HG03457 (cell line): ENCODE data around the gene MXD4.

ENCODE experiments used
- ATAC-seq: cut with Tn5 transposase; IDR thresholded peaks from one replicate; pipeline ENCODE4 v1.9.1; 2021; ENCODE audit warnings: moderate number of reproducible peaks; ENCODE audit not compliant: unreplicated experiment

MXD4 gene

DNA sequence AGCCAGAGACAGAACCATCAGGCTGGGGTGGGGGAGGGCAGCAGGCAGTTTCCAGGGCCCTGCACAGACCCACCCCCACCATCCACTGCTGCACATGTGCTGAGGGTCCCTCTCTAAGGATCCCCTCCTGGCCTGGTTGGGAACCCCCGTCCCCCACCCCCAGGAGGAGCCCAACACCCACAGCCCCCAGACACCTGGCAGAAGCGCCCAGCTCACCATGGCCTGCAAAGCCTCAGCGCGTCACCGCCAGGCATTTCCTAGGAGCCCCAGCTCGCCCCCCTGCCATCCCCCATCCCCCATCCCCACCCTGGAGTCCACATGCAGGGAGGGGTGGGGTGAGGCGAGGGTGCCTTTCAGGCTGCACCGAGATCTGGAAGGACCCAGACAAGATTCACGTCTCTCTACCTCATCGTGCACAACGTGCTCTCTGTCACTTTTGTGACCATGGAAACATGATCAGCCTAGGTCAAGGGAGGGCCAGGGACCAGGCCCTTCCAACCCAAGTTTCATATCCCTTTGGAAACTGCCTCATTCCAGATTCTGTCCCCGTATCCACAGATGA is 9.3 kb downstream of the MXD4 start:
- no peak for ATAC-seq

DNA sequence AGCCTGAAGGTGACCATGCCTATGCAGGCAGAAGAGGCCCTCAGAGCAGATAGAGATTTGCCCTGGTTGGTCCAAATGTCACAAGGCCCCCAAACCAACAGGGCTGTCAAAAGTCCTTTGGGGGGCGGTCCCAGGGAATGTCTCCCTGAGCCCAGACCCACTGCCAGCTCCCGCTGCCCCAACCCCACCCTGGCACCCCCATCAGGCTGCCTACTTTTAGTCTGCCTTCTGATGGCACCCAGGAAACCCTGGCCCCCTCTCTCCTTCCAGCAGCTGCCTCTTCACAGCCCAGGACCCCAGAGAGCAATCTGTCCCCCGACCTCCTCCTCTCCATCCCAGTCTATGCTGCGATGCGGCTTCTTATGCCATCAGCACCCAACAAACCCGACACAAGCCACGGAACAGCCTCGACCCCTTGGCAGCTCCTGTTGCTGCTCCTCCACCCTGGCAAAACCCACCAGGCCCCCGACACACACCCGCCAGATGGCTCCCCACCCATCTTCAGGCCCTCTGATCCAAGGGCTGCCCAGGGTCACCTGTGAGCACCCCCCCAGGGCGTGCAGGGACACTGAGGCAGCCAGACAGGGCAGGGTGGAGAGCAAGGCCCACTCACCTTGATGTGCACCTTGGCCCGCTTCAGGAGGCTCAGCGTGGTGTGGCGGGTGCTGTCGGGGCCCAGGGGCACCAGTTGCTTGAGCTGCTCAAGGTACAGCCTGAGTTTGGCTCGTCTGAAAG is 9.9 kb downstream of the MXD4 start:
- no peak for ATAC-seq

DNA sequence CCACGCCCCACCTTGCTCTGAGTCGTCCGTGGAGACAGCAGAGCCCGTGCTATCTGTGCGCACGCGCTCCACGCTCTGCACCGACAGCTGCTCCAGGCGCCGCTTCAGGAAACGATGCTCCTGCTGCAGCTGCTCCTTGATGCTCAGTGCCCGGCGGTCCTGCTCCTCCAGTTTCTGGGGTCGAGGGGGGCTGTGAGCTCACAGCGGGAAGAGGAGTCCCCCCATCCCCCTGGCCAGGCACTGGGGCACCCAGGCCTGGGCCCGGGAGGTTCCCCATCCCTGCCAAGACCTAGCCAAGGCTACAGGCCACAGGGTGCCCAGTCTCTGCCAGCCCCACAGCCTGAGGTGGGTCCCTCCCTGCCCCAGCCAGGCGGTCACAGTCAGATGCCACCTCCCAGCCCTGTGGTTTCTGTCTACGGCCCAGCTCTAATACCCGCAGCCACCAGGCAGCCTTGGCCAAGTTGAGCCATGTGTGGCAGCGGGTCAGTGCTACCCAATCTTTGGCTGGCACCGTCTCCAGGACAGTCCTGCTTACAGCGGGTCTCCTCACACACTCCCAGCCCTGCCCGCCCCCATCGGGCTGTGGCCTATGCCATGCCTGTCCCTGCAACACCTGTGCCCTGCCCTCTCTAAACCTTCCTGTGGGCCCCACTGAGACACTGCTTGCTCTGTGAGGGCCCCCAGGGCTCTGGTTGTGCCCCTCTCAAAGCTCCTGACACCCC is 10.7 kb downstream of the MXD4 start:
- no peak for ATAC-seq

DNA sequence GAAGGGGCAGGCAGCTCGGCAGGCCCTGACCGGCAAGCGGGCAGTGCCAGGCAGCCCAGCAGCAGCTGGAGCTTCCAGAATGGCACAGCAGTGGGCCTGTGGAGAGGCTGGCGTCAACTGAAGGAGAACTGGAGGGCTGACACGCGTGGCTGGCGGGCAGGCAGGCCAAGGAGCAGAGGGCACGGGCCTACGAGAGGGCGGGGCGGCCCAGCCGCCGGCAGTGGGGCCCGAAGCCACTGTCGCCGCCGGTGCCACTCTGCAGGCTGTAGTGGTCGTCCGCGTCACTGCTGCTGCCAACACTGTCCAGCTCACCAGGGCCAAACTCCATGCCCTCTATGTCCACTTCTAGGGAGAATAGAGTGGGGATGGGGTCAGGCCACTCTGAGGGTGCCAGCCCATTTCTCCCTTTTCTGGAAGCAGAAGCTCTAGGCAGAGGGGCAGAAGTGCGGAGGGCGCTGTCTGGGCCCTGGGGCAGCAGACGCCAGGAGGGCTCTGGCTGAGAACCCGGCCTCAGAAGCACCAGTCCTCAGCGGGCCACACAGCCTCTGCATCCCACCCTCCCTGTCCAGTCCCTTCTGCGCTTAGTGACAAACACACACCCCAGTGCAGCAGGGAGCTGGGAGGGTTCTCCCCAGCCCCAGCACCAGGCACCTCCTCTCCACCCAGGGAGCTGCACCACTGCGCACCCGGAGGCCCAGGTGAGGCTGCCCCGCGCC is 11.4 kb downstream of the MXD4 start:
- ATAC-seq, result no peak

DNA sequence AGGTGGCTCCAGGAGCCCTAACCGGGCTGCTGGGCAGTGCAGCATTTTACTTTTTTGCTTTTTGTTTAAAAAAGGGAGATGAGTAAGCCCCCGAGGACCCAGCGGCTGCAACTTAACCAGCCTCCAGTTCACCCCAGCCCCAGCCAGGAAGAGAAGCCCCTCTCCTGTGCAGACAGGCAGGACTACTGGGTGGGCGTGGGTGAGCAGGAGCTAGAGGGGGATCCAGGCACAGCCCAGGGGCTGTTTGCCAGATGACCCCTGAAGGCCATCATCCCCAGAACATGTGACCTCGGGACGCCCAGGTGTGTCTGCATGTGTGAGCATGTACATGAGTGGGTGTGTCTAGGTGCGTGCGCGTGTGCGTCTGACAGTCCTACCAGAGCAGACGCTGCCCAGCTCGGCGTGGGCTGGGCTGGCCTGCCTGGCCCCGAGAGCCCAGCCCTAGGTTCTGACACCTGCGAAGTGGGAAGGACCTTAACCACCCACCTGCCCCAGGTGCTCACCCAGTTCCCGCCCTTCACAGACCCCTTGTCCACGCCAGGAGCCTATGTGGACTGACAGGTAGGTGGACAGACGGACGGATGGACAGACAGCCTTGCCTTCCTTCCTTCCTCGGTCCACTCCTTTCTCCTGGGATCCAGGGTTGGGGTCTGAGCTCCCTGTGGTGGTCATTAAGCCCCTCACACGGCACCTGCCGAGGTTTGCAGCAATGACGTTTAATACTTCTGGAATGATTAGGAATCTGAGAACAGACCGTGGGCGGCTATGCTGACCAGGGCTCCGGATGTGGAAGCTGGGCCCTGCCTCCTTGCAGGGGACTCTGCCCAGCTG is 12.2 kb downstream of the MXD4 start:
- no peak for ATAC-seq

DNA sequence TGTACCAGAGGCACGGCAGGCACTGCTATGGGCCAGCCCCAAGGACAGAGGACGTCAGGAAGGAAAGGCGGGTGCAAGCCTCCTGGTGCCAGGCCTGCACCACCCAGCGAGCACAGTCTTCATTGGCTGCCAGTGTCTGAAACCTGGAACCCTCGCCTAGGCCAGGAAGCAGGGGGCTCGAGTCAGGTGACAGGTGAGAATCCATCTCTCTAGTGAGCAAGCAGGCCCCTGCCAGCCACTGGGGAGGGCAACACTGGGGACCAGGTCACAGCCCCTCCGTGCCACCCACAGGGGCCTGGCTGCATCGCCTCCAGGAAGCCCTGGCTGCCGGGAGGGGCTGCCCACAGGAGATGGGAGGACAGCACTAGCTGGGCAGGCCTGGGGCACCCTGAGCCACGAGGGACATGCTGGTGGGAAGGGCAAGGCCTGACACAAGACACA is 13.1 kb downstream of the MXD4 start:
- no peak for ATAC-seq

DNA sequence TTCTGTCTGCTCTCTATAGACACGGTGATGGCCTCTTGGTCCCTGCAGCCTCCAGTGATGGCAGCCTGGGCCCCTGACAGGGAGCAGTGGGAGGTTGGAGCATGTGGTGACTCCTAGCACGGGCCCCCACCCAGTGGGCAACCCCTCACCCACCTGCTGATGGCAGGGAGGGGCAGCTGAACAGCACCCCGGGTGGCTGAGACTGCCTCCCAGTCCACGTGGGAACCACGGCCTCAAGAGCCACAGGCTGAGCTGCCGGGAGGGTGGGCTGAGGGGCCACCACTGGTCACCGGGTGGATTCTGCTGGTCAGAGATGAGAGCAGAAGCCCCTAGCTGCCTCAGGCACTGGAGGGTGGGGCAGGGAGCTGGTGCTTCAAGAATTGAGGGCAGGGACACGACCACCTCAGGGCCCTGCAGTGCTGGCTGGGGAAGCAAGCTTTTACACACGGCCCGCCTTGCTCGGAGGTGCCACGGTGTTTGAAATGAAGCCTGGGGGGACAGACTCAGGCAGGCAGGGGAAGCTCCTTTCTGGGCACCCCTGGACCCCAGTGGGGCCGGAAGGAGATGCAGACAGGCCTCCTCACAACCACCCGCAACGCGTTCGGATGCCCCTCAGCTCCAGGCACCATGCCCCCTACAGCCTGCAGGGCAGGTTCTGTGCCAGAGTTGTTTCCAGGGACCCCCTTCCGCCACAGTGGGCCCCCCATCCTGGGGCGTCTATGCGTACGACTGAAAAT is 13.7 kb downstream of the MXD4 start:
- no peak for ATAC-seq

DNA sequence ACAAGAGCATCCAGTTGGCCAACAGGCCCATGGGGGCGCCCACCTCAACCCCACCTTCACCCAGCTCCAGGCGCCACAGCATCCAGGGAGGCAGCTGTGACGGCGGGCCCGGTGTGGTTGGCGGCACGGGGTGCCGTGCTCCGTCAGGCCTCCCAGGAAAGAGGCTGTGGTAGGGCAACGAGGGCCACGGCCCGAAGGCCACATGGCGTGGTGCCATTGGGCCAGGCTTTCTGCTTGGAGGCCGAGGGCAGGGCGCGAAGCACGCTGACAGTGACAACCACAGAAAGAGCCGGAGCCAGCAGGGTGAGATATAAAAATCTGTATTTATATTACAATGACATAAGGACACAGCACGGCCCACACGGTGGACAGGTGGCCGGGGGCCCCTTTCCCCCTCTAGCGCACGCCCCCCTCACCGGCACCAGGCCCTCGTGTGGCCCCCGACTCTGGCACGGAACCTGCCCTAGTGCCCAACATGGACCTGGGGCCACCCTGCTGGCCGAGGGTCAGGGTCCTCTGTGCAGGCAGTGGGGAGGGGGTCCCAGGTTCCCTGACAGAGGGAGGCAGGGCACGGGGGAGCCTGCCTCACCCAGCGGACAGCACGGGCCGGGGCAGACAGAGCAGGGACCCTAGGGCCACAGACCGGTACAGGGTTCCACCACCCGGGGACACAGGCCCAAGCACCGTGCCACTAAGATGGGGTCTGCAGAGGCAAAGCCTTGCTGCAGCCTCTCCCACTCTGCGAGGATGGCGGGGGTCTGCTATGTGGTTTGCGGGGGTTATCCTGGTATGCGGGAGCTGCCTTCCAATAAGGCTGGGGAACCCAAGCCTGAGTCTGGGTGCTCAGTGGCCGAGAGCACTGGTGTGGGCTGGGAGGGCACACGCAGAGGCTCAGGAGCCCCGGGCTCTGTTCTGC is 14.5 kb downstream of the MXD4 start:
- no peak for ATAC-seq

DNA sequence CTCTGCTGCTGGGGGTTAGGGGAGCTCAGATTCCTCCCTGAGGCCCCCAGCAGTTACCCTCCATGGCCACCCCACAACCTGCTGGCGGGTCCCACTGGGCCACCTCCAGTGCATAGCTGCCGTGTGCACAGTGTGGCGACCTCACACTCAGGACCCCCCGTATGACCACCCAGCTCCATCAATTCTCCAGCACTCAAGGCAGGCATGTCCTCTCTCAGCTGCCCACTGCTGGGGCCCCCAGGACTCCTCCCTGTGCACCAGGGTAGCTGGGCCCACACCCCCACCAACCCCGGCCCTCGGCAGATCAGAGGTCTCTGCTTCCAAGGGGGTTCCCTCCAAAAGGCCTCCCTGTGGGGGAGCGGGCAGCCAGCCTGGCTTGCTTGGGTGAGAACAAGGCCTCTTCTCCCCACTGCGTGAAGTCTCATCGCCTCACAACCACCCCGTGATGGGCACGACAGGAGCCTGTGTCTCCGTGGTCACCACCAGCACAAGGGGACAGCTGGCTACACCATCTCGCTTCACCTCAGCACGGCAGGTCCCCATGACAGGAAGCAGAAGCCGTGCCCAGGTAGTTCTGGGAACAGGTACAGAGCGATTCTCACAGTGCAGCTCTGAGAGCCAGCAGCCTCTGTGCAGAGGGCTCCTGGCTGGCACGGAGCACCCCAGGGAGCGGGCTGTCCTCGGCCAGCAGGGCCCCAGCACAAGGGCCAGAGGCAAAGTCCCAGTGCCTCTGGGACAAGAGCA is 15.4 kb downstream of the MXD4 start:
- no peak for ATAC-seq

DNA sequence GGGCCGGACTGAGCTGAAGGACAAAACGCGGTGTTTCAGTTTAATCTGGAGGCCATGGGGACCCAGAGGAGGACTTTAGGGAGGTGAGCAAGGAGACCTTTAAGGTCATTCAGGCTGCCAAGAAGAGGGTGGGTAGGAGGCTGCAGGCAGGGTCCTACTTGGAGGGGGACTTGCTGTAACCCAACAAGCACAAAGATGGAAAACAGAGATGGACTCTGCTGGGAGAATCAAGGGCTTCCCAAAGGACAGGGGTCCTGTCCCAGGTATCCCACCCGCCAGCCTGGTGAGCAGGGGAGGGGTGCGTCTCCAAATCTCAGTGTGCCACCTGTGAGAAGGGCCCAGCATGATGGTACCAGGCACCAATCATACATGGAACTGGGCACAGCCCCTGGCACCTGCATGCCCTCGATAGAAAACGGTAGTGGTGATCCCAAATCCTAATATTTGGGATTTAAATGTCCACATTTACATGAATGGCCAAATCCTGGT is 16.1 kb downstream of the MXD4 start:
- no peak for ATAC-seq

DNA sequence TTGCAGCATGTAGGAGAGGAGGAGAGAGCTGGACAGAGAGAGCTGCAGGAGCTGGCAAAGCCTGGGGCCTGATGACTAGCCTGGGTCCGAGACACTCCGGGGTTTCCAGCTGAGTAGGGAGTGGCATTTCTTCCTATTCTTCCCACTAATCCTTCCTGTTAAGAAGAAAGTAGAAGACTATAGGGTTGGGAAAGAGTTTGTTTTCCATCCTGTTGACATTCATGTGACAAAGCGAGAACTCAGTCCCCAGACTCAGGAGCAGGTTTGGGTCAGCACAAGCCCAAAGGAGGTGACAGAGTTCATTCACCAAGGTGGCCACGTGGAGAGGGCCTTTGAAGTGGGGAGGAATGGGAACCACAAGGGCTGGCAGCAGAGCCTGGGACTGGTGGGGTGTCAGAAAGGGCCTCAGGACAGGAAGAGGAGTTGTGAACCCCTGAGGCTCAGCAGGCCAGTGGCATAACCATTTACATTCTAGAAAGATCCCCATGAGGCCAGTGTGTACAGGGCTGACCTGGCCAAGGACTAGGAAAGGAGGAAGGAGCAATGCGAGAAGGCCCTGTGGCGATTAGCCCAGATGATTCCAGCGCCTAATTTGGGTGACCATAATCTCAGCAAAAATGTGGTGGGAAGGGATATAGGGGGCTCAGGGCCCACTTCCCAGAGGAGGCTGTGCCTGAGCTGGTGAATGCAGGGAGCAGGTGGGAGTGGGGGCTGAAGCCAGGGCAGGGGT is 16.7 kb downstream of the MXD4 start:
- no peak for ATAC-seq

DNA sequence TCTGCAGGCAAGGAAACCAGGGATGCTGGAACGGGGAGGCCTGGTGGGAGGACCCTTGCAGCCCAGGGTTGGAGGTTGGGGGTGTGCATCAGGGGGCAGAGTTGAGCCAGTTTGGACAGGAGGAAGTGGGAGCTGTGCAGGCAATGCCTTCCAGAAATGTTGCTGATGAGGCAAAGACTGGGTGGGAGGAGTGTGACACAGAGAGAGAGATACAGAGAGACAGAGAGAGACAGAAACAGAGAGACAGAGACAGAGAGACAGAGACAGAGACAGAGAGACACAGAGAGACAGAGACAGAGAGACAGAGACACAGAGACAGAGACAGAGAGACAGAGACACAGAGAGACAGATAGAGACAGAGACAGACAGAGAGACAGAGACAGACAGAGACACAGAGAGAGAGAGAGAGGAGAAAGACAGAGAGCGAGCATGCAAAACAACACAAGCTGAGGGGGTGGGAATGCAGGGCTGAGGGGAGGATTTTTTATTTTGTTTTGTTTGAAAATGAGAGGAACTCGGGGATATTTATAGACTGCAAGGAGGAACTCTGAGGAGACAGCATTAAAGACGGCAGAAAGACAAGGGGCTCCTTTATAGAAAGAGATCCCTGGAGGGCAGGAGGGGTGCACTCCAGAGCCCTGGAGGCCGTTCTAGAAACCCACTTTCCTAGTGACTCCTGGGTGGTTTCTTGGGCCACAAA is 18.1 kb downstream of the MXD4 start:
- ATAC-seq, result no peak

DNA sequence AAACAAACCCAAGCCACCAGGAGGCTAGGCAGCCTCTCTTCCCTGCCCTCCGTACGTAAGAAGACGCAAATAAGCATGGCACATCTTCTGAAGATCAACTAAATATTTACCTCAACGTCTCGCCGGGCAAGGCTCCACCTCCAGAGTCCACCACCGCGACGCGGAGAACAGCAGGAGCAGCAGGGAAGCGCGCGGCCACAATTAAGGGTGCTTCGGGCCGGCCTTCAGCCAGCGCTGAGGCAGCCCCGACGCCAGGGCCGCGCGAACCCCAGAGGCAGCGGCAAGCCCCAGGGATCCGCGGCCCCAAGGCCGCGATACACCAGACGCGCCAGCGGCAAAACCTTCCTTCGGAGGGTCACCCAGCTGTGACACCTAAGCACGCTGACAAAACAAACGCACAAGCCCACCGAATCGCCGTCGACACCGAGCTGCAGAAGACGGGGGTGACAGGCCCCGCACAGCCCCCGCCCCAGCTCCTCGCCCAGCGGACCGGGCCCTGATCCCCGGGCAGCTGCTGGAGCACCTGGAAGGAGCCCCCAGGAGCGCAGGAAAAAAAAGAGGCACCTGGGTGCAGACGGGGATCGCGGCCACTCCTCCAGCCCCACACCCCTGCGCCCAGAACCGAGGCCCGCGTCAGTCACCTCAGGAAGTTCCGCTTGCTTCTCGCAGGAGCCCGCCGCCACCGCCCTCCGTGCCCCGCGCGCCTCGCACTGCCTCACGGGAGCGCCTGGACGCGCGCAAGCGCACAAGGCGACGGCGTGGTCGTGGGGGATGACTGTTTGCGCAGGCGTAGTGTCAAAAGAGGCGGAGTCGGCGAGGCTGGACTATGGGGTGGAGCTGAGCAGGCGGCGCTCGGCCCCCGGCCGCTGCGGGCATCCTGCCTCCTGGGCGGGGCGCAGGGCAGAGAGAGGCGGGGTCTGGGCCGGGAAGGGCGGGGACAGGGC is 20.2 kb downstream of the MXD4 start, which contains the start of the genes HAUS3 and POLN:
Gene HAUS3, minus strand, starts transcription at position 712 of the 944 bp plus-strand sequence. CDS start 1,175 bp downstream, outside the sequence.
Gene POLN, minus strand, starts transcription at position 712 of the 944 bp plus-strand sequence. CDS start 12,890 bp downstream, outside the sequence.
- ATAC-seq, result peak; percentile 79

DNA sequence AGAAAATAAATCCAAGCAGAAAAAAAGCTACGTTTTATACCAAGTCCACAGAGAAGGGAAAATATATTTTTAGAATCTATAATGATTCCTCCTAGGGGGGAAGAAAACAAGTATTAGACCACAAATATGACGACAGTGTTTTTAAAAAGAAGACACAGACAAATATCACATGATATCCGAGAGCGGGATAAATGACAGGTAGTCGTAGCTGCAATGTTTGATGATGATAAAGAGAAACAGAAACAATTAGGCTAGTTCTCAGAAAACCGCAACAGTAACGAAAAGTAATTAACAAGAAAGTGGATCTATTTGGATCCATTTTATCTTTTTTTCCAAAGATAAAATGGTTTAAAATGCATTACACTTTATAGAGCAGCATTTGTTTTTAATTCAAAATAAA is 20.9 kb downstream of the MXD4 start:
- no peak for ATAC-seq

DNA sequence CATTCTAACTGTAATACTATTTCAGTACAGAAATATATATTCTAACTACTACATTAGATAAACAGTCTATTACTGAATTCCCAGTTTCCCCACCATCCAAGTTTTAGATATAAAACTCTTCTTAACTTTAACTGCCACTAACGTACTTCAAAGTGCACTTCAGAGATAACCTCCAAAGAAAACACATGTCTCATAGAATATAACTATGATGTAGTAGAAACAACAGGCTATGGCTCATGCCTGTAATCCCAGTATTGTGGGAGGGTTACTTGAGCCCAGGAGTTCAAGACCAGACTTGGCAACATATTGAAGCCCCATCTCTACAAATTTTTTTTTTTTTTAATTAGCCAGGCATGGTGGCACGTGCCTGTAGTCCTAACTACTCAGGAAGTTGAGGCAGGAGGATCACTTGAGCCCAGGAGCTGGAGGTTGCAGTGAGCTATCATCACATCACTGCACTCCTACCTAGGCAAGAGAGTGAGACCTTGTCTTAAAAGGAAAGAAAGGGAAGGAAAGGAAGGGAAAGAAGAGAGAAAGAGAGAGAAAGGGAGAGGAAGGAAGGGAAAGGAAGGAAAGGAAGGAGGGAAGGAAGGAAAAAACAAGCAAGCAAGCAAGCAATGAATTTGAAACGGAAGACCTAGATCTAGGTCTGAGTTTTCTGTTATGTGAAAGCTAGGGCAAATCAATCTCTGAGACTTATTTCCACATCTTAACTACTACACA is 24.8 kb downstream of the MXD4 start:
- ATAC-seq, result no peak
